Kidney tubule cell (primary cell): Measurements from ENCODE around the gene ZBTB16.

ENCODE experiments used
- DNase-seq: peaks from one replicate; pipeline ENCODE4 v3.0.0-alpha.2; 2018; ENCODE audit warnings: low spot score

The ZBTB16 gene

DNA sequence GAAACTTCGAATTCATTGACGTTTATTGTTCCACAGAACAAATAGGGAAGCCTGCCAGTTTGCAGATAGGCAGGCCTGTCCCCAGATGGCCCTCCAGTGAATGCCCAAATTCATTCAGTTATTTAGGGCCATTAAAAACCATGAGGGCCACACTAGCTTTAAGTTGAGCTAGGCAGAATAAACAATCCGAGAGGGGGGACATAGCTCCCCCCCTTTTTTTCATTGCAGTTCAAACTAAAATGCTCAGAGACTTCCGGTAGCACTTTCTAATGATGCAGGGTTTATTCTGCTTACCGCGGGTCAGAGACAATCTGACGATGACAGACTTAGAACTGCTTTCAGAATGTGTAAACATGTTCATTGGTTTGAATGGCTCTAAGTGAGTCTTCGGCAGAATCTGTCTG, 72.0 kb downstream of the ZBTB16 start:
- no peak for DNase-seq

DNA sequence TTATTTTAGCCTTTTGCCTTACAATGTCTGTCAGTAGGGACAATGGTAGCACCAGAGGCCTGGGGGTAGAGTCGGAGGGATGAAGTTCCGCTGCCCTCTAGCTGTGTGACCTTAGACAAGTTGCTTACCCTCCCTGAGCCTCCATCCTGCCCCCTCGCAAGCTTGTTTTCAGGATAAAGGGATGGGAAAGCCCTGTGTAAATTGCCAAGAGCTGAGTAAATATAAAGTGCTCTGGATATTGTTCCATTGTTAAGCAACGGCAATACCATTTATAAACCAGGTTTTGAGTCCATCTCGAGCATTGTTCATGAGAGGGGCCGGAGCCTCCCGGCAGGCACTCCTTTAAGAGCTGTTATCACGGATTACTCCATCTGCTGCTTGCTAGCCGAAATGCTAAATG, 72.9 kb downstream of the ZBTB16 start:
- DNase-seq: no peak

DNA sequence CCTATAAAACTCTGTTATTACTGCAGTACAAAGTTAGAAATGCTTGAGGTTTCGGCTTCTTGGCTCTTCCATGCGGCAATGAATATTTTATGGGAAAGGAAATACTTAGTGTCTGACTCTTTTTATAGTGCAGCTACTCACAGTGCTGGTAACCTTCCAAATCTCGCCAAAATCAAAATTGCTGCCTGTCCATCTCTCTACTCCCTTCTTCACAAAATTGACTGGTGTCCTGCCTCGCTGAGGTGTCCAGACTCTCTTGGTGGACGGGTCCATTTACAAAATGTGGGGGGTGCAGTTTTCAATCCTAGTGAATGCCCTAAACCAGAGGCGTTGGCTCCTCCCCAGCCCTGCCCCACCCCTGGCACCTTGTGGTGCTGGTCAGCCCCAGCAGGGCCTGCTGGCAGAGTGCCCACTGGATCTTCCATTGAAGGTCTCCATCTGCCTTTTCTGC, 73.5 kb downstream of the ZBTB16 start:
- DNase-seq: no peak

DNA sequence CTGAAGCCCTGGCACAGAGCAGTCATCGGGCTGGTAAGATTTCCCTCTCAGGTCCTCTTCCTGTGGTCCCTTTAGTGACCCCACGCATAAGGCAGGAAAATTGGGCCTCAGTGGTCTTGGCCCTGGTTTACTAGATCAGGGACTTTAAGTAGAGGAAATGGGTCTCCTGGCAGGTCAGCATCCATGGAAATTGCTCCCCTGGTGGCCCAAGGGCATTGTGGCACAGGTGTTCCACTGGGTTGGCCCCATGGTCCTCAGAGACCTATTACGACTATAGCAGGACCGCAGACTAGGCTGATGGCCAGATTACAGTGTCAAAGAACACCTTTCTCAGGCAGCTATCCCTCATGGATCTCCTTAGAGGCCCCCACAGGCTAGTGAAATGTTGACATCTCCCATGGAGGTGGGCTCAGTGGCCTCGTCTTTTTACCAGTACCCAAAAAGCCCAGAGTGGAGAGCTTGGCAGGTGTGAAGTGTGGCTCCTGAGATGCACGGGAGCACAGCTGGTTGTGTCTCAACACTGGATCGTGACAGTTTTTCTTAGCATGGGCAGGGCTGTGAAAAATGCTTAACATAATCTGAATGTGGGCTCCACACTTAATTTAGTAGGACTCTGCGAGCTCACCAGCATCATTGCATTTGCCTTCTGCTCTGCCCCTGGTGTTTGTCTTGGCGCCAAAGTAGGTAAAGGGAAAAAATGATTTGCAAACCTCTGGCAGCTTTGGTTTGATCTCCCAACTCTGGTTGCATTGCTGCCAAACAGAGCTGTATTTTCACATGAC, 74.2 kb downstream of the ZBTB16 start:
- DNase-seq: no peak

DNA sequence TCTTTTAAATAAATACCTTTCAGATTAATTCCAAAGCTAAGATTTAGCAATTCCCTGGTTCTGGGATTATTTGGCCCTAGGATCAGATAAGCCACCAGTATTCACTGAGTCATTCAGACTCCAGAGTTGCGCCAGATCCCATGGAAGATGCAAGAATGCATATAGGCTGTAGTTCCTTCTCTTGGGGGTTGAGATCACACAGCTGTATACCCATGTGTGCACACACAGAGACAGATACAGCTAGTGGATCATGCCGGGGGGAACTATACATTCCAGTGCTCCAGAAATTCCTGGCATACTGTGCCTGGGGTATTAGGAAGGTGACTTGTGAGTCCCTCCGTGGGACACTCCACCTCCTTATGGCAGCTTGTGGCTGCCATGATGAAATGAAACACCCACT, 75.4 kb downstream of the ZBTB16 start:
- no peak for DNase-seq

DNA sequence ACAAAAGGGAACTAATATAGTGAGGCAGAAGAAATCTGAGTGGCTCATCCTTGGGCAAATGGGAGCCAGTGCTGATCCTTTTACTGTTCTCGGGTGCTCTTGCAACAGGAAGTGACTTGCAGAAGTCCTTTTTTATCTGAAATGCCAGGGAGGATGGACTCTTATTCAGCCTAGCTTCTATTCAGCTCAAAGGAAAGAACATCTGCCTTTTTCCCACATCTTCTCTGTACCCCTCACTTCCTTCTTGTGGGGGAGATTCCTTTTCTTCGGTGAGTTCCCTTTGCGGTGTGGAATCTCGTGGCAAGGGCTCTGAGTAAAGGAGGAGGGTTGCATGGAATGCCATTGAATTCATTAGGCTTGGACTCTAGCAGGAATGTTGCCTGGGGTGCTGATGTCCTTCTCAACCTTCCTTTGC, 76.2 kb downstream of the ZBTB16 start:
- DNase-seq: peak; percentile 5

DNA sequence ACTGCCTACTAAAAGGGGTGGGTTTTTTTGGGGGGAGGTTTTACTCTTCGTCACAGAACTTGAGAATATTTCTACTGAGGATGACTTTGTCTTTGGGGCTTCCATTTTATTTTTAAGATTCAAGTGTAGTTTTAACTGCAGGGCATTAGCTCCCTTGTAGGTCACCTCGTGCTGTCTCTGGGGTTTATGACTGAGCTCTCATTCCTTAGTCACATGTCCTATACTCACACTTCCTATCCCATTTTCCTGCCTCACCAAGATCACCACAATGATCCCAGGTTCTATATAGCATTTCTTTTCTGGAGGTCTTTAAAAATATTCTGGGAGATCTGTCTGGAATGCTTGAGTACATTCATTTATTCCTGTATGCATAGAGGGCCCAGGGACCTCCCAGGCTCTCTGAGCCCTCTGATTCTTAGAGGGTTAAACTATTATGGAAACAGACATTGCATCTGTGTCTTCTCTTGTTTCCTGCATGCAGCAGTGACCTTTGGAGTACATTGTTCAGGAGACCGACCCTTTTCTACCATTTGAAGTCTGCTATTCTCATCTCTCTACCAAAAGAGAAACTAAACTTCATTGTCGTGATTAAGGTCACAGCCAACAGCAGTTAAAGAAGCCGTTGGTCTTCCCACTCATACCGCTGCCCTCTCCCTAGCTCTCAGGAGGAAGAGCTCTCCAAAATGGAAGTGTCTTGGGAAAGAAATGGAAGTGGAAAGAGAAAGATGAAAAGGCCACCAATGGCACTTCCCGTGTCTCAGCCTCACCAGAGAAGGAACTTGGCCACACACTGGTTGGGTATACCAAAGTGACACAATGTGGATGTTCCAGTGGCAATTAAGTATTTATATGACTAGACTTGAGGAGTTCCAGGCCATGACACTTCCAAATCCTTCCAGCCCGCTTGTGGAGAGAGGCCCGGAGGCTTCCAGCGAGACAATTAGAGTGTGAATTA, 77.5 kb downstream of the ZBTB16 start:
- no peak for DNase-seq

DNA sequence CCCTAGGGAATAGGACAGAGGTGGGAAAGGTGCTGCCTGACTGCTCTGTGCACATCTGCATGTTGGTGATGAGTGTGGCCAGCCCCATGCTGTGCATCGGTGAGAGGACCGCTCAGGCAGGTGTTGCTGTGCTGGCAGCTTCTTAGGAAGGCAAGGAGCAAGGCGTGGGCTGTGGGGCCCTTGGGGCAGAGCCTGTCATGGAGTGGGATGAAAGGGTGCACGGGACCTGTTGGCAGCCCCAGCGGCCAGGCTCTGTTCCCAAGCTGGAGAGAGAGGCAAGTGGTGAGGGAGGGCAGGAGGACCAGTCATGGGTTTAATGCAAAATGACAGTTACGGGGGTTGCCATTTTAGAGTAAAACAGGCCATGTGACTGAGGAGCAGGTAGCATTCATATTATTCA, 78.3 kb downstream of the ZBTB16 start:
- no peak for DNase-seq

GRCh38 chr11:114138411-114138810, 78.9 kb downstream of the ZBTB16 start:
- DNase-seq: no peak

GRCh38 chr11:114140826-114141225, 81.3 kb downstream of the ZBTB16 start:
- no peak for DNase-seq

DNA sequence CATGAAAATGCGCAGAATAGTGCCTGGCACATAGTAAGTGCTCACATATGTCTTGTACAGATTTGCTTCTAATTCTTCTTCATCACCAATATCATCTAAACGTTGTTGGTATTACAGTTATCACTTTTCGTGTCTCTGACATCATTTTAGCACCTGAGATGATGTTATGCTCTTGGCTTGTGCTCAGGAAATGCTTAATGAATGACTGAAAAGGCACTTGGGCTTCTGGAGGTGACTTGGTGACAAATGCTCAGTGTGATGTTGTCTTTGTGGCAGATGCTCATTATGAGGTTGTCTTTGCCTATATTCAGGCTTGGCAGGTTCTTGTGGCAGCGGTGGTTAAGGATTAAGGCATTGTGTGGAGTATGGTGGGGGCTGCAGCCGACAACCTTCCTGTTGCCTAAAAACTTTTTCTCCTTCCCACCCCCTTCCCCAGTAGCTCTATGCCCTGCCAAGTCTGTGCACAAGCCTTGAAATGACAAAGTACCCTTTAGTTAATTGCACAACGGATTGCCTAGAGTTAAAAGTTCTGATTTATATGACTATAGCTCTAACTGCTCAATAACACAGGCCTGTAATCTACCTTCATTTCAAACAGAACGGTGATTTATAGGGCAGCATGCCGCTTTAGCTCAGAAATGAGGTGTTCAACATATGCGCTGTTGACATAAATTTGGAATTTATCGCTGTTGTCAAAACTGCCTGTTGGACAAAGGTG, 82.5 kb downstream of the ZBTB16 start:
- no peak for DNase-seq

GRCh38 chr11:114142707-114143106, 83.2 kb downstream of the ZBTB16 start:
- DNase-seq: no peak

- no peak for DNase-seq
Observed at GRCh38 chr11:114145166-114145775, 85.8 kb downstream of the ZBTB16 start.

GRCh38 chr11:114147375-114148012, 88.0 kb downstream of the ZBTB16 start:
- no peak for DNase-seq

DNA sequence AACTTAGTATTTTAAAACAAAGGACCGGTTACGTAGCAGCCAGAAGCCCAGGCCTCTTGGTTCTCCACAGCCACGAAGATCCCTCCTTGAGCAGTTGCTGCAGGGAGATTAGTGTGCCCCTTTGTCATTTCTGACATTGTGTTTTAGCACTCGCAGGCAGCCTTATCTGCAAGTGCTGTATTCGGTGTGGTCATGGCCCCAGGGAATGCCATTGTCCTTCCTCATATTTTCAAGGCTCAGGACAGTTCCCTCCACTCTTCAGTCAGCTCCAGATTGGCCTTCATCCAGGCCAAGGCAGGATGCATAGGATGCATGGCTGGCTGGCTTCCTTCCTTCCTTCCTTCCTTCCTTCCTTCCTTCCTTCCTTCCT, 88.5 kb downstream of the ZBTB16 start:
- peak; percentile 22 for DNase-seq

- DNase-seq: peak; percentile 65
Observed at GRCh38 chr11:114149689-114150407, 90.3 kb downstream of the ZBTB16 start.

DNA sequence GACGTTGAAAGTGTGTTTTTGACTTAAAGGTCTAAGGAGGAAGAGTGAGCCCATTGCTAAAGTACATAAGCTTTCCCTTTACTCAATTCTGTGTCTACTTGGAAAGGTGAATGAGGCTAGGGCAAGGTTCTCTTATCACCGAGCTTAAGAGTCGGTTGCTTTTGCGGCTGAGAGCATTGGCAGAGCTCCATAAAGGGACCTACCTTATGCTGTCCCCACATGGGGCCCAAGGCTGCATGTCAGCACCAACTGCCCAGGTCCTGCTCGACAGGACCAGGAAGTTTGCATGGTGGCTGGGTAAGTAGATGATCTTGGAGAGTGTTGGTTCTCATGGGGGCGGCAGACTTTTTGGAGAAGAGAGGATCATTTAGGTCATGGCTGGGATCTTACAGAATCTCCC, 91.2 kb downstream of the ZBTB16 start:
- no peak for DNase-seq

DNA sequence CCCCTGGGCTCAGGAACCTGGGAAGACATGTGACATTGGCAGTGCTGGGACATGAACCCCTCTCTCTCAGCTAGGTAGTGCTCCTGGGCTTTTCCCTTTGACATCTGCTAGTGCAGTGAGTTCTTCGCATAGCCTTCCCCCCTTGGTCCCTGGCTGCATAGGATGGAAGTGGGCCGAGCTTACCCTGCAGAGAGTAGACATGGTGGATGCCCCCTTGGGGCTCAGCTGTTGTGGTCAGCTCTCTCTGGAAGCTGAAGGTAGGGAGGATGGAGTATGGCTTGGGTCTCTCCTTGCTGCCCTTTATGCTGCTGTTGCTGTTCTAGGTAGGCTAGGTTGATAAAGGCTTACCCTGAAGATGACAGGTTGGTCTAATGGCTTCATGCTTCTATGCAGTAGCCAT, 92.1 kb downstream of the ZBTB16 start:
- DNase-seq: no peak

DNA sequence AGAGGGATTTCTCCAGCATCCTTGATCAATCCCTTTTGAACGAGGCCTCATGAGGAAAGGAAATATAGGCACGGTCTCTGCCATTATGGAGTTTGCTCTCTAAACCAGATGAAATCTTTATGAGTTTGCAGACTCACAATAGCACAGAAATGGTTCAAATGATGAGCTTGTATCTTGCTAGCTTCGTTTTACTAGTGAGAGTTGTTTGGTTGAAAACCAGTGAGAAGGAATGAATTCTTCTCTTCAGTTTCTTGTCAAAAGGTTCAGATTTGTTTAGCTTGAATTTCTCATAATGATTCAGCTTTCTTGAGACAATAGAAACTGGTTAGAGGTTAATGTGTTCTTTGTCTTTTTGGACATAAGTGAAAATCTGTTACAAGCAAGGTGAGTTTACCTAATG, 92.7 kb downstream of the ZBTB16 start:
- DNase-seq: no peak

DNA sequence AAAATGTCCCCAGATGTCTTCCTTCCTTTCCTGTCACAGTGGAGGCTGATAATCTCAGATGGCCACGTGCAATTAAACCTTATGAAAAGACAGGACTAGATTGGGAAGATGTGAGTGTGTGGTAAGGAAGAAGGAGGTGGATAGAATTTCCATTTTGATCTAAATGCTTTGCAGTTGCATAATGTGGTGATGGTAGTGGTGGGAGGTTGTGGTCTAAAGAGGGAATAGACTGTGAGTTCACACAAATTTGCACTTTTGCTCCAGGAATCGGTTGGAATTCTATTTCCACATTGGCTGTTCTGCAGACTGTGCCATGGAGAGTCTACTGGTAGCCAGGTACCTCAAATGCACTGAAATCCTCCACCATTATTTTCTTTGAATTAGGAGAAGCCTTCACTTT, 93.3 kb downstream of the ZBTB16 start:
- no peak for DNase-seq

DNA sequence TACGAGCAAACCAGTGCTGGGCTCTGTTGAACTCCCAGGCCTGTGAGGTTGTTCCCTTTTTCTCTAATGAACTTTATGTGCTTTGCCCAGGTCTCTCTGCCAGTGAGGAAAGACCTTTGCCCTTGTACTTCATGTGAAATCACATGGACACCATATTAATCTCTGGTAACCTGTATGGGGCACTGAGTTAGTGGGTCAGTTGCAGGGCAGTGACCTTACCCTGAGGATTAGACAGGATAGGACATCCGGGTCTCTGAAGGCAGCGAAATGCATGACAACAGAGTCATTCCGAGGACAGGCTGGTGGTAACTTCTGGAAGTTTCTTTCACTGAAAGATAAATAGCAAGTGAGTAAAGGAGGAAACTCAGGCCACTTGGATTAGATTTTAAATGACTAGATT, 93.7 kb downstream of the ZBTB16 start:
- no peak for DNase-seq
